Bronchial epithelial cell (primary cell): Measurements from ENCODE around the gene ADAMTS16. TPM values are rescaled to one million over a fixed set of nuclear protein-coding genes. Genes with fewer than 3 reads are reported as not detected.

Experiments
- DNase-seq: peaks from one replicate; pipeline ENCODE4 v3.0.0-alpha.2; 2010; ENCODE audit warnings: low read depth
- FAIRE-seq: peaks from 2 replicates; lab custom pipeline; 2011; peaks lifted over from hg19 to GRCh38; lab: Jason Lieb, UNC
- H3K27me3 ChIP-seq: 2 replicates; pipeline ENCODE4 v1.5.1; 2011; ENCODE audit warnings: low read length; ENCODE audit not compliant: control insufficient read depth, insufficient read depth
- H3K36me3 ChIP-seq: 2 replicates; pipeline ENCODE4 v1.5.1; 2011; ENCODE audit warnings: low read length; ENCODE audit not compliant: control insufficient read depth, insufficient read depth
- H3K4me3 ChIP-seq: 2 replicates; pipeline ENCODE4 v1.5.1; 2011; ENCODE audit warnings: mild to moderate bottlenecking, low read depth, low read length, control low read depth
- total RNA-seq: library from RNA; depleted of rRNA; stranded (reverse); fragments of >200 nt; gene quantifications from 2 replicates; pipeline ENCODE4 v1.2.1, GENCODE V29; 2014
- TF ChIP-seq, protein P1 (sequence below): IDR thresholded peaks from 2 replicates; pipeline ENCODE4 v1.5.1; 2011; ENCODE audit warnings: mild to moderate bottlenecking, moderate library complexity, low read length, control low read depth, inconsistent platforms; ENCODE audit not compliant: insufficient read depth, severe bottlenecking

ADAMTS16 gene
- total RNA-seq, 1 donor from 2014 or later = not detected

DNA sequence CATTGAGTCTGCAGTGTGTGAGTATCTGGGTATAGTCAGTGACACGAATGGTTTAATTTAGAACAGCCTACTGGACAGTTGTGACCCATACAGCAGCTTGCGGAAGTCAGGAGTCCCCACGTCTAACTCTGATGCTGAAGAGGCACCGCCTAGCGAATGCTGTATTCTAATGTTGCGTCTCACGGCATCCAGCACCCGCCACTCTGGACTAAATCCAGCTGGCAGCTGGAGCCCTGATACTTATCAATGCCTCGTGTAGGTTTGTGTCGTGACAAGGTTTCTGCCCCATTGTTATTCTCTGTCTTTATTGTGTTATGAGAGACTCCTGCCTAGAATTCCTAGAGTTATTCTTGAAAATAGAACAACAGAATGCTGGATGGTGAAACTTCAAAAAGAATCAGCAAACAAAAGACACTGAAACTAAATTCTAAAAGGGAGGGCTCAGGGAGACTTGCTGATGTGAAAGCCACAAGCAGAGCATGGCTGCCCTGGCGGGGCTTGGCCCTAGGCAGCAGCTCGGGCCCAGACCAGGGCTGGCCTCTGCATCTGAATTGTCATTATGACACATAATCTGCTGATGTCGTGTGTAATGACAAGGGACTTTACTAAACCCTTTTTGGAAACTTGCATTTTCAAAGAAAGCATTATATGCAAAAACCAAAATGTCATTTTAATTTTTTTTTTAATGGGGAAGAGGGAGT lies 158.9 kb downstream of the ADAMTS16 start:
- H3K36me3 ChIP-seq = no peaks in the 10 kb centered on the region
- no peak overlapping the region for H3K4me3 ChIP-seq
- TF ChIP-seq, protein P1, sequence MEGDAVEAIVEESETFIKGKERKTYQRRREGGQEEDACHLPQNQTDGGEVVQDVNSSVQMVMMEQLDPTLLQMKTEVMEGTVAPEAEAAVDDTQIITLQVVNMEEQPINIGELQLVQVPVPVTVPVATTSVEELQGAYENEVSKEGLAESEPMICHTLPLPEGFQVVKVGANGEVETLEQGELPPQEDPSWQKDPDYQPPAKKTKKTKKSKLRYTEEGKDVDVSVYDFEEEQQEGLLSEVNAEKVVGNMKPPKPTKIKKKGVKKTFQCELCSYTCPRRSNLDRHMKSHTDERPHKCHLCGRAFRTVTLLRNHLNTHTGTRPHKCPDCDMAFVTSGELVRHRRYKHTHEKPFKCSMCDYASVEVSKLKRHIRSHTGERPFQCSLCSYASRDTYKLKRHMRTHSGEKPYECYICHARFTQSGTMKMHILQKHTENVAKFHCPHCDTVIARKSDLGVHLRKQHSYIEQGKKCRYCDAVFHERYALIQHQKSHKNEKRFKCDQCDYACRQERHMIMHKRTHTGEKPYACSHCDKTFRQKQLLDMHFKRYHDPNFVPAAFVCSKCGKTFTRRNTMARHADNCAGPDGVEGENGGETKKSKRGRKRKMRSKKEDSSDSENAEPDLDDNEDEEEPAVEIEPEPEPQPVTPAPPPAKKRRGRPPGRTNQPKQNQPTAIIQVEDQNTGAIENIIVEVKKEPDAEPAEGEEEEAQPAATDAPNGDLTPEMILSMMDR = no peak
- no peak for FAIRE-seq
- no peaks in the 10 kb centered on the region for H3K27me3 ChIP-seq
- no peak for DNase-seq

GRCh38 chr5:5301176-5301575 lies 161.0 kb downstream of the ADAMTS16 start:
- Histone ChIP-seq H3K4me3 (no peak overlapping the region), H3K27me3 (no peaks in the 10 kb centered on the region), H3K36me3 (no peaks in the 10 kb centered on the region)
- no peak for DNase-seq
- FAIRE-seq = no peak
- TF ChIP-seq, protein P1 = no peak

- no peak overlapping the region for H3K4me3 ChIP-seq
- TF ChIP-seq, protein P1 = no peak
- H3K27me3 ChIP-seq = no peaks in the 10 kb centered on the region
- FAIRE-seq (no peak), DNase-seq (no peak)
- H3K36me3 ChIP-seq = no peaks in the 10 kb centered on the region
Measured at GRCh38 chr5:5302201-5302600, 162.1 kb downstream of the ADAMTS16 start.

GRCh38 chr5:5303242-5303641 lies 163.1 kb downstream of the ADAMTS16 start:
- FAIRE-seq (no peak), DNase-seq (no peak)
- Histone ChIP-seq H3K27me3 (no peaks in the 10 kb centered on the region), H3K4me3 (no peak overlapping the region), H3K36me3 (no peaks in the 10 kb centered on the region)
- TF ChIP-seq, protein P1 = no peak

GRCh38 chr5:5304361-5305020 lies 164.4 kb downstream of the ADAMTS16 start:
- DNase-seq (no peak), FAIRE-seq (no peak)
- H3K4me3 ChIP-seq = no peak overlapping the region
- no peaks in the 10 kb centered on the region for H3K27me3 ChIP-seq
- H3K36me3 ChIP-seq = no peaks in the 10 kb centered on the region
- TF ChIP-seq, protein P1 = no peak
